Inflammatory macrophage treated with lipopolysaccharide for 1 hour (primary cell): Measurements from ENCODE around the gene IQGAP1.
"Not testable (repeated sequence)": the region's sequence is repeated elsewhere in the genome, so short reads cannot be mapped to it uniquely, and the experiment has no call there.

Experiments
- DNase-seq, 2 donors: peaks; one replicate each; pipeline ENCODE4 v3.0.0-alpha.2; 2020 to 2022

The IQGAP1 gene

DNA sequence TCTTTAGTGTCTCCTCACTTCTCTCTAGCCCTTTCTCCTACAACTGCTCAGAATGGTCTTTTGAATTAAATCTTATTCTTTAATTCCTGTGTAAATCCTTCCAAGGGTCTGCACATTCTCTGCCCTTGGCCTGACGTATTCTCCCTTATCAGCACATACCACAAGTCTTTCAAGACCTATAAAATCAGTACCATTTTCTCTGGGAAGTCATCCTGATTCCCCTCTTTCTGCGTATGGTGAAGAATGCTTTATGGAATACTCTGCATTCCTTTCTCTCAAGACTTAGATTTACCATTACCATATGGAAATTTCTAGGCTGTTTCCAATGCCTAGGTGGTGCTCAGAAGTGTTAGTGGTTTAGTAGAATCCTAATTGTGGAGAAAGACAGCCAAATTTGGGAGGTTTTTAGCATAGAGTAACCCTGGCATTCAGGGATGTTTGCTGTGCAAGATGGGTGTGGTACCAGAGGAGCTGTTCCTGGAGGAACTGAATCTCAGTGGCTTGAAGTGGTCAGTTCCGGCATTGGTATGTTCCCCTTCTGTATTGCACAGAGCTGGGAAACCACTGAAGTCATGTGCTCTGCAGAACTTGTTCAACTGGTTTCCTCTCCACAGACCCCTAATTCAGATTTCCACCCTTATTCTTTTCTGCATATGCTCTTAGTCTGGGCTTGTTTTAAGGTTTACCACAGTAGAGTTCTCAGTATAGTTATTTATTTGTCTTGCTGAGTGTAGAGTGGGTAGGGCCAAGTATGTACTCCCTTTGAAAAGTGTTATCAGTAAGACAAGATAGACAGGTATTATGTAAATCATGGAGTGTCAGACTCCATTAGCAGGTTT, 24.5 kb downstream of the IQGAP1 start:
- DNase-seq = peak; percentile 89 to 94

DNA sequence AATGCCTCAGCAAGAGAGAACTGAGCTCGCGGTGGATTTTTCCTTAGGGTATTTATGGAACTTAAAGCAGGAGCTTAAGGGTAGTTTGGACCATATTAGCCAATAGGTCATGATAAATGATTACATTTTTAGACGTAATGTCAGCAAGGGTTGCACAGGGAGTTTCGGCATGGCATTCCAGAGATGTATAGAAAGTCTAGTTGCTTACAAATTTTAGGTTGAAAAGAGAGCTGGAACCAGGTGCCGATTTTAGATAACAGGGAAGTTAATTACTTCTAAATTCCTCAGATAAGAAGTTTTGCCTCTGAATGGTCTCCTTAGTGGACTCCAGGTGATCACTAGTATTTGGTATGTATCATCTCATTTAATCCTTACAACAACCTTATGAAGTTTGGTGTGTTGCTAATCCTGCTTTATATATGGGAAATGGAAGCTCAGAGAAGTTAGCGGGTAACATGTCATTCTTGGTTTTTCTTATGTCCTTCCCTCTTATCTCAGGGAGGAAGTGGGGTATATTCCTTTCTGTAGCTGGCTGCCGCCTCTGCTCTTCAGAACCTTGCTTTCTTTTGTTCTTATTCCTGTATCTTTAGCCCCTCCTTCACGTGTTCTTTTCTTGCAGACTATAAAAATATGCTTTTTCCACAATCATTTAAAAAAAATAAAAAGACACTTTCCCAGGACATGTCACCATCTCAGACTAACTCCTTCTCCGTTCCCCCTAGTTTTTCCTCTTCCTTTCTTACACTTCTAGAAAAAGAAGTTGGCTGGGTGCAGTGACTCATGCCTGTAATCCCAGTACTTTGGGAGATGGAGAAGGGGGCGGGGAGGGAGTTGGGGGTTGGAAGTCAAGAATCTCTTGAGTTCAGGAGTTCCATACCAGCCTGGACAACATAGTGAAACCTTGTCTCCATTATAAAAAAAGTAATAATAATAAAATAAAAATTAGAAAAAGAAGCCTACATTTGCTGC, 25.7 kb downstream of the IQGAP1 start:
- peak; percentile 56 to 58 for DNase-seq

DNA sequence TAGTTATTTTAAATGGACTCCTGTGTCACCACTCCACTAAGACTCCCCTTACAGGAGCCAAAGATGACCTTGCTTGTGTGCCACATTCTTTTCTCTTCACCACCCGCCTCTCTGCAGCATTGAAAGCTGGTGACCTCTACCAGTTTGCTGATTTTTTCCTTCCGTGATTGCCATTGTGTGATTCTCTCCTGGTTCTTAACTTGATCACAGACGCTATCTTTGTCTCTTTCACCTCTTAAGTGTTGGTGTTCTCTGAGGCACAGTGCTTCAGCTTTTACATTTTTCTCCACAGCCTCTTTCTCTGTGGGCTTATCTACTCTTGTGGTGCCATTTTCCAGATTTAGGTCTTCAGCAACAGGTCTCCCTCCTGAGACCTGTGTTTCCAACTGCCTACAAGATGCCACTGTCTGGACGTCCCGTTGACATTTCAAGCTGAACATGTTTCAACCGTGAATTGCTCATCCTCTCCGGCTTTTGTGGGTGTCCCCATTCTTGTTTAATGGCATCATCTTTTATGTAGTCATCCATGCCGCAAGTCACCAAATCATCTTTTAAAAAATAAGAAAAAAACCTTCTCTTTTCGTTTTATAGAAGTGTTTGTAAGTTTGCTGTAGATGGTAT, 26.5 kb downstream of the IQGAP1 start:
- peak; percentile 75 to 86 for DNase-seq

DNA sequence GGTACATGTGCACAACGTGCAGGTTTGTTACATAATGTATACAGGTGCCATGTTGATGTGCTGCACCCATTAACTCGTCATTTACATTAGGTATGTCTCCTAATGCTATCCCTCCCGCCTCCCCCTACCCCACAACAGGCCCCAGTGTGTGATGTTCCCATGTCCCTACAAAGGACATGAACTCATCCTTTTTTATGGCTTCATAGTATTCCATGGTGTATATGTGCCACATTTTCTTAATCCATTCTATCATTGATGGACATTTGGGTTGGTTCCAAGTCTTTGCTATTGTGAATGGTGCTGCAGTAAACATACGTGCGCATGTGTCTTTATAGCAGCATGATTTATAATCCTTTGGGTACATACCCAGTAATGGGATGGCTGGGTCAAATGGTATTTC, 28.0 kb downstream of the IQGAP1 start:
- not testable (repeated sequence) for DNase-seq

DNA sequence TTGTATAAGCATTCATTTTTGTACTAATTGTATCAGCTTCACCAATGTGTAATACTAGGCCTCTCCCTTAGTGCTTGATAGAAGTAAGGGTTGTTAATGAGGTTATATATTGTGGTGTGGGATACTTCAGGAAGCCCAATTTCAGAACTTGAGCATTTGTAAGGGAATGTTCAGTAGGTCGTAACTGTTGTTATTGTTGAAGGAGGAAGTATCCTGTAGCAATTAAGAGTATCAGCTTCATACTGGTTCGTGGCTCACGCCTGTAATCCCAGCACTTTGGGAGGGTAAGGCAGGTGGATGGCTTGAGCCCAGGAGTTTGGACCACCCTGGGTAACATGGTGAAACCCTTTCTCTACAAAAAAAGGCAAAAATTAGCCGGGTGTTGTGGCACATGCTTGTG, 30.6 kb downstream of the IQGAP1 start:
- DNase-seq = no peak

DNA sequence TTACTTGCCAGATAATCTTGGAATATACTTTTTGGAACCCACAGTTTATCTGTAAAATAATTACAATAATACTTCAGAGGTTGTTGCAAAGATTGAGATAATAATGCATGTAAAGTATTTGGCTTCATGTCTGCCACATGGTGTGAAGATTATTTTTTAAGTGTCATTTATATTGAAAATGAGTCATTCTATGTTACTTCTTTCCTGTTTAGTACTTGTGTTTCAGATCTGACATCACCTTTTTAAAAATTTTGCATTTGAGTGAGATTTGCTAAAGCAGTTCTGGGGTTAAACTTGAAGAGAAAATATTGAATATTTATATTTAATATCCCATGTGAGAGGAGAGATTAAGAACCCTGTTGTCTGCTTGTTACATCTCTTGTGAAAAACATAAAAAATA, 31.2 kb downstream of the IQGAP1 start:
- no peak for DNase-seq

DNA sequence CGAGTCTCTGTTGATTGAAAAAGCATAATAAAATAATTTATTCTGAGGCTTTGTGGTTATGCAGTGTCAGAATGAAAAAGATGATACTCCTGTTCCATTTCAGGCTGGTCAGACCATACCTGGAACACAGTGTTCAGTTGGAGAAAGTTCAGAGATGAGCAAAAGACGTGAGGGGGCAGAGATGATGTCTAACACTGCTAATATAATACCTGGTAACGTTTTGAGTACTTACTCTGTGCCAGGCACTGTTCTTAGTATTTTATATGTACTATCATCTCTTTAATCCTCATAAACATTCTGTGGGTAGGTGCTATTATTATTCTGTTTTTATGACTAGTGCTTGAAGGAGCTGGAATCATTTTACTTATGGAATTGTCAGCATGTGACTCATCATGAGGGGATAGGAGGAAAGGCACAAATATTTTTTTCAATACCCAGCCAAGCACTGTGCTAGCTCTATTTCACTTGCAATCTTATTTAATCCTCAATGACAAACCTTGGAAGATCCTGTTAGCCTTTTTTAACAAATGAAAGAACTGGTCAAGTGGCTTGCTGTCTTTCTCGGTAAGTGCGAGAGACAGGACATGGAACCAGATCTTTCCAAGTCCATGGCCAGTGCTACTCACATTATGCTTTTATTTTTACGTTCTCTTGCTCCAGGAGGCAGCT, 31.8 kb downstream of the IQGAP1 start:
- DNase-seq = no peak

DNA sequence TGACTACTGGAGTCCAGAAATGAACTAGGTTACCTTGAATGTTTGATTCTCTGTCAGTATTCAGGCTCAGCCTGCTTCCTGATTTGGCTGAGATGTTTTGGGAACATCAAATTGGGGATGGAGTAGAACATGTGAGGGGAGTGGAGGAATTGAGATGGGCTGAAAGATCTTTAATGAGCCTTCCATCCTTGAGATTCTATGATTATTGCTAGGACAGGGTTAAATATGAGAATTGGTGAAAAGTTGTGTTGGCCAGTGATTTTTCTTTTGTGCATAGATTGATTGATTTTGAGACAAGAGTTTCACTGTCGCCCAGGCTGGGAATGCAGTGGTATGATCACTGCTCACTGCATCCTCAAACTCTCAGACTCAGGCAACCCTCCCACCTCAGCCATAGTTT, 32.4 kb downstream of the IQGAP1 start:
- no peak for DNase-seq

DNA sequence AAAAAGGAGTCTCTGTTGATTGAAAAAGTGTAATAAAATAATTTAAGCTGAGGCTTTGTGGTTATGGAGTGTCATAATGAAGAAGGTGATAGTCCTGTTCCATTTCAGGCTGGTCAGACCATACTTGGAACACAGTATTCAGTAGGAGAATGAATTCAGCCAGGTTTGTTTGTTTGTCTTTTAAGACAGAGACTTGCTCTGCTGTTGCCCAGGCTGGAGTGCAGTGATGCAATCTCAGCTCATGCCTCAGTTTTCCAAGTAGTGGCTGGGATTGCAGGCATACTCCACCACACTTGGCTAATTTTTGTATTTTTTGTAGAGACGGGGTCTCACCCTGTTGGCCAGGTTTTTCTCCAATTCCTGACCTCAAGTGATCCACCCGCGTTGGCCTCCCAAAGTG, 33.5 kb downstream of the IQGAP1 start:
- no peak for DNase-seq

DNA sequence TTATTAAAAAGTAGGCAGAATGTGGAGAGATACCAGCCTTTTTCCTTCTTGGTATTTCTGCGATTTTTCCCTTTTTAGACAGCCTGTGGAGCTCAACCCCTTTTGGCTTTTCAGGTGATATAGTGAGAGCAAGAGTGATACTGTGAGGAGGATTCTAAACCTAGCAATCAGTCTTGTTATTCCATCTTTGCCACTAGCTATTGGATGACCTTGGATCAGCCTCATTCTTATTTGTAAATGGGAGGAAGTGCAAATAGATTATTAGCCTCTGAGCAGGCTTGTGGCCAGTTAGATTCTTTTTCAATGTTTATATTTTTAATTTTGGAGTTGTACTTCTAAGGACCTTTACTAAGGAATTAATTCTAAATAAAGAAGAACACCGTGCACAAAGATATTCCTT, 34.0 kb downstream of the IQGAP1 start:
- DNase-seq = no peak

DNA sequence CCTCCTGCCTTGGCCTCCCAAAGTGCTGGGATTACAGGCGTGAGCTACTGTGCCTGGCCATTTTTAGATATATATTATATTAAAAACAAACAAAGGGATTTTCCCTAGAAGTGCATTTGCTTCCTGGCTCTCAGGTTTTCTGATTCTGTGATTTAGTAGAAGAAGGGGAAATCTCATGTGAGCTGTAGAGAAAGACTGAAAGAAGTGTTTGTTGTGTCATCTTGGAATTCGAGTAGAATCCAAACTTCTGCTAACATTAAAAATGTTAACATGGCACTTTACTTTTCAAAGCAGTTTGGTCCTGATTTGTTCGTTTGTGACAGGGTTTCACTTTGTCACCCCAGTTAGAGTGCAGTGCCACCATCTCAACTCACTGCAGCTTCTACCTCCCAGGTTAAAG, 34.9 kb downstream of the IQGAP1 start:
- peak; percentile 29 to 44 for DNase-seq

DNA sequence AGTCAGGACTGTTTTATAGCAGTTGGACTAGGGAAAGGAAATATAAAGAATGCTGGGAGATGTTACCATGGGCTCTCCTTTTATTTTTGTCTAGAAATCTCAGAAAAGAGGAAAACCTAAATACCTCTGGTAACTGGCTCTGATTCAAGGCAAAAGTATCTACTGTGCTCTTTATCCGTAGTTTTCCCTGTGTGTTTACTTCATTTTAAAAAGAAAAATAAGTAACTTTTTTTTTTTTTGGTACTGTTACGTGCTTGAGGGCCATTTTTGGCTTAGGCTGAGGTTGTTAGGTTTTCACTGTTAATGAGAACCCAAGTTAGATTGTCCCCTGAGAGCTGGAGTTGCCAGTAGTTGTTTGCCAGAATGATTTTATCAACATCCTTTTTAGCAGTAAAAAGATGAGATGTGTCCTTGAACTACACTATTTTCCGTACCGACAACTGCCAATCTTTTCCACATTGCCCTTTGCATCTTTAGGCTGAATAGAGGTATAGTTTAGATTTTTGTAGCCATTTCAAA, 35.8 kb downstream of the IQGAP1 start:
- no peak for DNase-seq

DNA sequence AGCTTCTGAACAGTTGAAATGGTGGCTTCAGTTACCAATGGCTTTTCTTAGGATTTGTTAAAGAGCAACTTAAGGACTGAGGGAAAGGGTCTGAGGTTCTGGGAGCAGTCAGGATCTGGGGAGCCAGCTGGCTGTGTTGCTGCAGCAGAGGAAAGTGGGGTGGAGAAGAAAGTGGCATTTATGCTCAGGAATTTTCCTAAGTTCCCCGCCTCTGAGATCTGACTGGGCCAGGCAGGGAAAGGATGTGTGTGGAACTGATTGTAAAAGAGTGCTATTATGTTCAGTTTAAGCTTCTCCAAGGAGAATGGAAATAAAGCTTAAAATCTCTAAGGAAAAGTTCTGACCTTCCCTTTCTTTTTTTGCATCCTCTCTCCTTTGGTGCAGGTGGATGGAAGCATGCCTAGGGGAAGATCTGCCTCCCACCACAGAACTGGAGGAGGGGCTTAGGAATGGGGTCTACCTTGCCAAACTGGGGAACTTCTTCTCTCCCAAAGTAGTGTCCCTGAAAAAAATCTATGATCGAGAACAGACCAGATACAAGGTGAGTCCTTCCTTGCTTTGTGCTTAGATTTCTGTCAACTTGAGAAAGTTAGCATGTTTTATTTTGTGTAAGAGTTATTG, 37.8 kb downstream of the IQGAP1 start:
- DNase-seq = no peak

DNA sequence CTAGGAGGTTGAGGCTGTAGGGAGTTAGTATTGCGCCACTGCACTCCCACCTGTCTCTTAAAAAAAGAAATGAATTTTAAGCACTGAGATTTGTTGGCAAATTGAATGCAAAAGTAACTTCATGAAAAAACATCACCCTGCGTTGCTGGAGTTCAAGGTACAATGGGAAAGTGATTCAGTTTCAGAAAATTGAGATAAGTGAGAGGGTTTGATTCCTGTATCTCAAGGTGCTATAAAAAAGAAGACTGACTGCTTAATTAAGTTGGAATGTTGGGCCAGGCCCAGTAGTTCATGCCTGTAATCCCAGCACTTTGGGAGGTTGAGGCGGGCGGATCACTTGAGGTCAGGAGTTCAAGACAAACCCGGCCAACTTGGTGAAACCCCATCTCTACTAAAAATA, 39.1 kb downstream of the IQGAP1 start:
- DNase-seq = no peak

DNA sequence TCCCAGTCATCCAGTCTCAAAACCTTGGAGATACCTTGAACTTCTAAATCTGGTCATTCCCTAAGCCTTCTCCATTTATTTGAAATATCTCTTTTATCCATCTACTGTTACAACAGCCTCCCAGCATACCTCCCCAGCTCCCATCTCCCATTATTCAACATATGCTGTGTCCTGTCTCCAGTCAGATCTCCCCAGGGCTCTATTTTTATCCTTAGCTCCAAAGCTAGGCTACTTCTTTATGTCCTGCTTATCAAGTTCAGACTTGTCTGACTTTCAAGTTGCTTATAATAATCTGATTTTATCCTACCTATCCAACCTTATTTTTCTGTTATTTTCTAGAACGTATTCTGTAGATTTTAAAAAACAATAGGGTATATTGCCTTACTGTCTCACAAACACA, 44.2 kb downstream of the IQGAP1 start:
- DNase-seq = no peak

DNA sequence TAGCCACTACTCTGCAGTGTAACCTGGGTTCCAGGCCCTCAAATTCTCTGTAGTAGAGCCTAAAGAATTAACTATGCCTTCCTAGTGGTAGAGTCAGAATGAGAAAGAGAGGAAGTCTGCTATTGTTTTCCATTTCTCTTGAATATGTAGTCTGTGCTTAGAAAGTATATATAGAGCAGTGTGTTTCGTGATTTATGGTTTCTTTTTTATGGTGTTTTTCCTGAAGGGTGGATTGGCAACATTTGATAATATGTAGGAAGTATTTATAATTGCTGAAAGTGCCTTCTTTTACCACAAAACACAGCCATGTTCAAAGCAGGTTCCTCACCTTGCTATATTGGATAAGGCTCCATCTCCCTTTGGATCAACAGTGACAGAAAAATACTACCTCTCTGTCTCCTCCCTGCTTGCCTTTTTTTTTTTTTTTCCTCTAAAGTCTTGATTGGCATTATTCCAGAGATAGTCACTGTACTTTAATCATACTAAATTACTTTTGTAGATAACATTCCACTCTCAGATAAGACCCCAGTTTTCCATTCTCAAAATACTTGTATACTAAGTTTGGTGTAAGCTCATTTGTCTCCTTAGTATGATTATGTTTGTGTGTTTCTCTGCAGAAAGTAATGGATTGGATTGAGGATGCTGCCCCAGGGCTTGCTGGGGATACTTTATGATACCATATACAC, 47.8 kb downstream of the IQGAP1 start:
- DNase-seq = no peak

DNA sequence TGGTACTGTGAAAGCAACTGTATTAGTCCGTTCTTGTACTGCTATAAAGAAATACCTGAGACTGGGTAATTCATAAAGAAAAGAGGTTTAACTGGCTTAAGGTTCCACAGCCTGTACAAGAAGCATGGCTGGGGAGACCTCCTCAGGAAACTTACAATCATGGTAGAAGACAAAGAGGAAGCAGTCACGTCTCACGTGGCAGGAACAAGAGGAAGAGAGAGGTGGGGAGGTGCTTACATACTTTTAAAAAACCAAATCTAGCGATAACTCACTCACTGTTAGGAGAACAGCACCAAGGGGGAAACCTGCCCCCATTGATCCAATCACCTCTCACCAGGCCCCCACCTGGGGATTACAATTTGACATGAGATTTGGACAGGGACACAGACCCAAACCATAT, 48.9 kb downstream of the IQGAP1 start:
- no peak for DNase-seq

DNA sequence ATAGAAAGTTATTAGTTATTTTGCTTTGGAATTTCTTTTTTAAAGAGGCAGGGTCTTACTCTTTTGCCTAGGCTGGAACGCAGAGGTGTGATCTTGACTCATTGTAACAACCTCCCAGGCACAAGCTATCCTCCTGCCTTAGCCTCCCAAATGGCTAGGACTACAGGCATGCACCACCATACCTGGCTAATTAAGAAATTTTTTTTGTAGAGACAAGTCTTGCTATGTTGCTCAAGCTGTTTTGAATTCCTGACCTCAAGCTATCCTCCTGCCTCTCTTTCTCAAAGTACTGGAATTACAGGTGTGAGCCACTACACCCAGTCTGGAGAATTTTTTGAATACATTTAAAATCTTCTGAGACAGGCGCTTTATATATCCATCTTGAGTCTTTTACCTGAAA, 49.5 kb downstream of the IQGAP1 start:
- DNase-seq = no peak

DNA sequence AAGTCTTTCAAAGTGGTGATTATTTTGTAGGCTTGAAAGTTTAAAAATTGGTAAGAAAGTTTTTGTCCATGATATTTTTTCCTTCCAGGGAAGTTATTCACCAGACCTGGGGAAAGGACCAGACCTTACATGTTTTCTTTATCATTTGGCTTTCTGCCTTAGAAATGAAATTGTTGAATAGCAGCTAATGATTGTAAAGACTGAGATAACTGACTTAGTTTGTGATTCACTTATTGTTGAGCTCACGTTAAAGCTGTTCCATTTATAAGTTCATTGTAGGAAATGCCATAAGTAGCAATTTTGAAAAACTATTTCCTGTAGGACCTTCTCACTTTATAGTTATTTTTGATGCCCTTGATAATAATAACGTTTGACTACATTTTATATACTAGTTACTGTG, 51.9 kb downstream of the IQGAP1 start:
- no peak for DNase-seq

DNA sequence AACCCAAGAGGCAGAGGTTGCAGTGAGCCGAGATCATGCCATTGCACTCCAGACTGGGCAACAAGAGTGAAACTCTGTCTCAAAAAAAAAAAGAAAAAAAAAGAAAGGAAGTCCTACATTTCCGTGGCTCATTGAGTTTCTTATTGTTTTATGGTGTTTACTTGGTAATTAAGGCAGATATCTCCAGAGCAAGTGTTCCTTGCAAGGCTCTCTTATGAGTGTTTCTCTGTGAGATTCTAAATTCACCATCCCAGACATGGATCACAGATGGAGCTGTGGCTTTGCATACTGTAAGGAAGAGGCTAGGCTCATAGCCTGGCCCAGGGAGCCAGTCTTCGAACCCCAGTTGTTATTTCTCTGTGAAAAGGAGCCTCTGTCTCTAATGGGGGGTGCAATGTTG, 53.0 kb downstream of the IQGAP1 start:
- DNase-seq = no peak

DNA sequence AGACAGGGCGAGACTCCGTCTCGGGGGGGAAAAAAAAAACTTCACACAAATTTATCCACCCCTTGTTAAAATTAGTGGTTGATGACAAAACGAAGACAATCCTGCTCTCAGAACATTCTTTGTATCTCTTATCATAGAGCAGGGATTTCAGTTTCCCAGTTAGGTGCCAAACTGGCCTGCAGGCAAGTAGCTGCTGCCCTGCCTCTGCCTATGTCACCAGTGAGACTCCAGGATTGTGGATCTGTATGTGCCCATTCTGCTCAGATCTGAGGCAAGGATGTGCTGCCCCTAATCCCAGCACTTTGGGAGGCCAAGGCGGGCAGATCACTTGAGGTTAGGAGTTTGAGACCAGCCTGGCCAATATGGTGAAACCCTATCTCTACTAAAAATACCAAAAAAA, 54.4 kb downstream of the IQGAP1 start:
- no peak for DNase-seq
